Measurements from ENCODE around the gene PFKL. TPM values are rescaled to one million over a fixed set of nuclear protein-coding genes. Genes with fewer than 3 reads are reported as not detected.
"Not testable (repeated sequence)": the region's sequence is repeated elsewhere in the genome, so short reads cannot be mapped to it uniquely, and the experiment has no call there.

The PFKL gene
- total RNA-seq, 8 experiments from 2014 or later, result 43.6 to 204 (median 61.9) TPM

DNA sequence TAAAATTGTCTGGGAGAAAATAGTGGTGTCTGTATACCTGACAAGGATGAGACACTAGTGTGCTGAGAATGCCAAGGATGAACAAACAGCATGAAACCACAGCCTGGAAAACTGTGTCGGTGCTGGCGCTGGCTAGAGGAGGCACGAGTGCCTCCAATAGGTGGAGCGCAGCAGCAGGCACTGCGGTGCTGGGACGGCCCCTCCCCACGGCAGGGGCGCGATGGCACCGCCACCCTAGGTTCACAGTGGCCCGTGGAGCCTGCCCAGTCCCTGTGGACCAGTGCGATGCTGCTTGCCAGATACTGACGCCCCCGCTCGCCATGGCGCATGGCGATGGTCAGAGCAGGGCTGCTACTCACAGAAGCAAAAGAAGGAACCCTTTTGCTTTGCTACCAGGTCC lies 32.5 kb downstream of the PFKL start:
- Histone ChIP-seq H3K27ac (no peak overlapping the region), H3K4me3 (no peak overlapping the region), H3K4me1 (replicated peaks in 1 of 2) (peaks cover 0 to under 1% of the 10 kb centered on the region in 2 donors)
- in situ Hi-C loops (cut with MboI; ENCODE audit: low pct_unique_long_range_greater_than_20kb in 2 of 9, low sequenced_read_pairs in 9 of 9, unreplicated experiment in 9 of 9), result loop anchor here in 1 of 9 experiments (25.0 kb wide), 1 partner anchor 455 kb away; no protein-coding TSS in a partner anchor
- 83 to 100% (median 90%) methylated on average over 1 to 14 of the region's 17 CpGs; no CpG with 5 or more reads in 7 of the 10 experiments for WGBS, 10 experiments
- no peak for ATAC-seq (replicated peaks in 6 of 8)

DNA sequence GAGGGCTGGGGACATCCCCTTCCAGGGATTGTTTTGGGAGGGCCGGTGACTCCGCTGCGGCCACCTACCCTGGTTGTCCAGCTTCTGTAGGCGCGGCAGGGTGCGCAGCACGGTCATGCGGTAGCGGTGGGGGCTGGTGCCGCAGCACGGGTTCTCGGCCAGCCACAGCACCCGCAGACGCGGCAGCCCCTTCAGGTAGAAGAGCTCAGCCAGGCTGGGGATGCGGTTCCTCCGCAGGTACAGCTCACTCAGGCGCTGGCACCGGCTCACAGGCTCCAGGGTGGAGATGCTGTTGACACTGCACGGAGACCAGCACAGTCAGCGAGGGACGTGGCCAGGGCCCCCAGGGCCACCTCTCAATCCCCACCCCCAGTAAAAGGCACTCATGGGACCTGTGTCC lies 33.1 kb downstream of the PFKL start:
- no peak for ATAC-seq (replicated peaks in 6 of 8)
- Histone ChIP-seq H3K4me1 (replicated peaks in 1 of 2) (peaks cover 5 to 7% of the 10 kb centered on the region in 2 donors), H3K4me3 (no peak overlapping the region), H3K27ac (no peak overlapping the region)
- WGBS, 10 experiments, result 90 to 100% (median 97%) methylated on average over 1 to 14 of the region's 22 CpGs; no CpG with 5 or more reads in 7 of the 10 experiments
- in situ Hi-C loops (cut with MboI; ENCODE audit: low pct_unique_long_range_greater_than_20kb in 2 of 9, low sequenced_read_pairs in 9 of 9, unreplicated experiment in 9 of 9), result loop anchor here in 1 of 9 experiments (25.0 kb wide), 1 partner anchor 454 kb away; no protein-coding TSS in a partner anchor

DNA sequence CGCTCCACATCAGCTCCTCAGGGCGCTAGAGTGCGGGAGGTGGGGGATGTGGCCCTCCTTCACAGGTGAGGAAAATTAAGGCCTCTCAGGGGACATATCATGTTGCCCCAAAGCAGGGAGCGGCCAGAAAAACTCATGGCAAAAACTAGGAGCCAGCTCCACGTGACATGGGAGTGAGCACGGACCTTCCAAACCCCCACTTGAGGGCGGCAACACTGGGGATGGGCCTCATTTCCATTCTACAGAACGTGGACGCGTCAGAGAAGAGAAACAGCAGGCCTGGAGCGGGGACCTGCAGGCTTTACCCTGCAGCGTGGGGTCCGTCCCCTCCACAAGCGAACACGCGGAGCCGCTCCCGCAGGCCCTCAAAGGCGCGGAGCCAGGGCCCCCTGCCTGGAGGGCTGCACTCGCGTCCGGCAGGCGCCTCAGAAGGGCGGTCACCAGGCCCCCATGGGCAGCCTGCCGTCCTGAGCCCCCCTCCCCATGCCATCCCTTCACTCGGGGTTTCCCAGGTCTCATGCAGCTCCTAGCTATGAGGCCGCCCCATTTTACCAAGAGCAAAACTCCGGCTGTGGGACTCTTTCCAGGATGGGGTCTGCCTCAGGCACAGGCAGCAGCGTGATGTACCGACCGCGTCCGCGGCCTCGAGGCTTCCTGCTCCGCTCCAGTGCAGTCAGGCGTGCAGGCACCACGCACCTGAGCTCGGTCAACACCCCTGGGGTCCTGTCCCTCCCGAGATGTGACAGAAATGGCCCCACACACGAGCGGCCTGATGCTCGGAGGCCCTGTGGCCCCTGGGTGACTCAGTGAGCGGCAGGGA lies 33.9 kb downstream of the PFKL start:
- H3K4me3 ChIP-seq, result no peak overlapping the region
- H3K4me1 ChIP-seq (replicated peaks in 1 of 2), result peaks cover 6 to 11% of the 10 kb centered on the region in 2 donors
- ATAC-seq (replicated peaks in 6 of 8), result no peak
- in situ Hi-C loops (cut with MboI; ENCODE audit: low pct_unique_long_range_greater_than_20kb in 2 of 9, low sequenced_read_pairs in 9 of 9, unreplicated experiment in 9 of 9), result loop anchor here in 1 of 9 experiments (25.0 kb wide), 1 partner anchor 454 kb away; no protein-coding TSS in a partner anchor
- H3K27ac ChIP-seq, result no peak overlapping the region
- 55 to 95% (median 85%) methylated on average over 4 to 7 of the region's 45 CpGs; no CpG with 5 or more reads in 7 of the 10 experiments for WGBS, 10 experiments

DNA sequence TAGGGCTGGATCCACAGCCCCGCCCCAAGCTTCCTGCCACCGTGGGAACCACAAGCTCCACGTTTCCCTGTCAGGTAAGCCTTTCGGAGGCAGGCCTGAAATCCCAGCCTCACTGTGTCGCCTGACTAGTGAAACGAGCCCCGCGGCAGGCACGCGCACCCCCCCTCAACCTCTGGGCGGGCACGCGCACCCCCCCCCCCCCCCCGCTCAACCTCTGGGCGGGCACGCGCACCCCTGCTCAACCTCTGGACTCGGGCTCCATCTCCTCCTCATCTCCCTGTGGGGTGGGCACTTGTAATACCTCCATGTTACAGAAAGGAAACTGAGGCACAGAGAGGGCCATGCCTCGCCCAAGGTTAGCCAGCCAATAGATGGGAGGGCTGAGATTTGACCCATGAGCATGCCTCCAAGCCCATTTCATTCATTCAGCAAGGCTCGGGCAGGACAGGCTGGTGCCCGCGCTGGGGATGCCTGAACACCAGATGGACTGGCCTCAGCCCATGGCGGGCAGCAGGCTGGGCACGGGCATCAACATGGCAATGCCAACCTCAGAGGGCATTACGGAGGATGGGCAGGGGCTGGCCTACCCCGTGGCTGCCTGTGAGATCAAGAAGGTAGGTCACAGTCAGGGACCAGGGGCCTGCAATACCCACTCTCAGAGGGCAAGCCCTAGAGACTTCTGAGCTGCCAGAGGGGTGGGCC lies 34.6 kb downstream of the PFKL start:
- no peak for ATAC-seq (replicated peaks in 6 of 8)

DNA sequence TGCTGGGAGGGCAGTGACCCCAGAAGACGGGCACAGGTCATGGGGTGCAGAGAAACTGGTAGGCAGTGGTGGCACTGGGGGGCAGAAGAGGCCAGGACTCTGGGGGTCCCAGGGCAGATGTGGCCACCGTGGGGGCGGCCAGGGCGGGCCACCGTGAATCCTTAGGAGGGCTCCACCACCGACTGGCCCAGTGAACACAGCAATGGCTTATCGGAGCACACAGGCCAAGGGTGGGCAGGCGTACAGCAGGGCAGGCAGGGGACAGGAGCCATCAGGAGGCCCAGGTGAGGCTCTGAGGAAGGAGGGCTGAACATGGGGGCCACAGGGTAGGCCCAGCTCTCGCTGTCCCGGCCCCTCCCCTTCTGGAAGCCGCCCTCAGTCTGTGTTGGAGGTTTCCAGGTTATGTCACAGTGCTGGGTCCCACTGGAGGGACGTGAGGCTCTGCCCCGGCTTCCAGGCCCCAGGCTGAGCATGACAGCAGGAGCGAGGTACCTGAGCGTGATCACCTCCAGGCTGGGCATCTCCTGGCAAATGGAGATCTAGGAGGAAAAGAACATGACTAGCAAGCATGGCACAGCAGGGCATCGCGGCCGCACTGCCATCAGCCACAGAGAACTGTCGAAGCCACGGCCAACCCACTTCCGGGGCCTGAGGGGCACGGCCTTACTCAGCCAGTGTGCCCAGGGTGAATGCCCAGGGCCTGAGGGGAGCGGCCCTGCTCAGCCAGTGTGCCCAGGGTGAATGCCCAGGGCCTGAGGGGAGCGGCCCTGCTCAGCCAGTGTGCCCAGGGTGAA lies 35.6 kb downstream of the PFKL start:
- H3K4me3 ChIP-seq, result no peak overlapping the region
- H3K4me1 ChIP-seq (replicated peaks in 1 of 2), result peaks cover 11 to 19% of the 10 kb centered on the region in 2 donors
- H3K27ac ChIP-seq, result no peak overlapping the region
- in situ Hi-C loops (cut with MboI; ENCODE audit: low pct_unique_long_range_greater_than_20kb in 2 of 9, low sequenced_read_pairs in 9 of 9, unreplicated experiment in 9 of 9), result loop anchor here in 1 of 9 experiments (25.0 kb wide), 1 partner anchor 452 kb away; no protein-coding TSS in a partner anchor
- ATAC-seq (replicated peaks in 6 of 8), result no peak
- WGBS, 10 experiments, result 80 to 100% methylated on average over 1 to 4 of the region's 24 CpGs; no CpG with 5 or more reads in 8 of the 10 experiments

More for the DNA sequence above, 34.6 kb downstream of the PFKL start:
- no peak overlapping the region for H3K4me3 ChIP-seq
- H3K4me1 ChIP-seq (replicated peaks in 1 of 2), result peaks cover 6 to 11% of the 10 kb centered on the region in 2 donors
- in situ Hi-C loops (cut with MboI; ENCODE audit: low pct_unique_long_range_greater_than_20kb in 2 of 9, low sequenced_read_pairs in 9 of 9, unreplicated experiment in 9 of 9), result loop anchor here in 1 of 9 experiments (25.0 kb wide), 1 partner anchor 453 kb away; no protein-coding TSS in a partner anchor
- WGBS, 10 experiments, result 90 to 100% (median 96%) methylated on average over 2 to 6 of the region's 26 CpGs; no CpG with 5 or more reads in 6 of the 10 experiments
- H3K27ac ChIP-seq, result no peak overlapping the region

DNA sequence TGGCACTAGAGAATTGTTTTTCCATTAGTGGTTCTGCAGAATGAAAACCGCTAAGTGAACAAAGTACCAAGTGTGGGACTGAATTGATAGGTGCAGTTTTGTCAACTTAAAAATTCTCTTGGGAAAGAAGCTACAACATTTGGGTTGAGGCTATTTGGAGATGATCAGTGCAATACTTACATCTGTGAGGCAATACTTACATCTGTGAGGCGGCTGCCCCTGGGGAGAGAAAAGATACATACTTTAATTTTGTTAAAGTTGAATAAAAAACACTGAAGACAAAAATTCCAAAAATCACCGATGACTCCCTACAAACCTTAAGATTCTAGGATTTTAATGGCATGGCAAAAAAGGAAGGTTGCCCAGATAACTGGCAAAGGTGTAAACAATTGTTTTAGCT lies 37.6 kb downstream of the PFKL start:
- peak overlapping the region in 1 of 5 donors; percentile 45 for H3K4me3 ChIP-seq
- in situ Hi-C loops (cut with MboI; ENCODE audit: low pct_unique_long_range_greater_than_20kb in 2 of 9, low sequenced_read_pairs in 9 of 9, unreplicated experiment in 9 of 9), result loop anchor here in 1 of 9 experiments (25.0 kb wide), 1 partner anchor 450 kb away; no protein-coding TSS in a partner anchor
- no peak for ATAC-seq (replicated peaks in 6 of 8)
- WGBS, 10 experiments, result 32 to 100% (median 90%) methylated on average over 1 to 3 of the region's 3 CpGs; no CpG with 5 or more reads in 1 of the 10 experiments
- no peak overlapping the region for H3K27ac ChIP-seq
- H3K4me1 ChIP-seq (replicated peaks in 1 of 2), result peaks cover 11 to 19% of the 10 kb centered on the region in 2 donors

DNA sequence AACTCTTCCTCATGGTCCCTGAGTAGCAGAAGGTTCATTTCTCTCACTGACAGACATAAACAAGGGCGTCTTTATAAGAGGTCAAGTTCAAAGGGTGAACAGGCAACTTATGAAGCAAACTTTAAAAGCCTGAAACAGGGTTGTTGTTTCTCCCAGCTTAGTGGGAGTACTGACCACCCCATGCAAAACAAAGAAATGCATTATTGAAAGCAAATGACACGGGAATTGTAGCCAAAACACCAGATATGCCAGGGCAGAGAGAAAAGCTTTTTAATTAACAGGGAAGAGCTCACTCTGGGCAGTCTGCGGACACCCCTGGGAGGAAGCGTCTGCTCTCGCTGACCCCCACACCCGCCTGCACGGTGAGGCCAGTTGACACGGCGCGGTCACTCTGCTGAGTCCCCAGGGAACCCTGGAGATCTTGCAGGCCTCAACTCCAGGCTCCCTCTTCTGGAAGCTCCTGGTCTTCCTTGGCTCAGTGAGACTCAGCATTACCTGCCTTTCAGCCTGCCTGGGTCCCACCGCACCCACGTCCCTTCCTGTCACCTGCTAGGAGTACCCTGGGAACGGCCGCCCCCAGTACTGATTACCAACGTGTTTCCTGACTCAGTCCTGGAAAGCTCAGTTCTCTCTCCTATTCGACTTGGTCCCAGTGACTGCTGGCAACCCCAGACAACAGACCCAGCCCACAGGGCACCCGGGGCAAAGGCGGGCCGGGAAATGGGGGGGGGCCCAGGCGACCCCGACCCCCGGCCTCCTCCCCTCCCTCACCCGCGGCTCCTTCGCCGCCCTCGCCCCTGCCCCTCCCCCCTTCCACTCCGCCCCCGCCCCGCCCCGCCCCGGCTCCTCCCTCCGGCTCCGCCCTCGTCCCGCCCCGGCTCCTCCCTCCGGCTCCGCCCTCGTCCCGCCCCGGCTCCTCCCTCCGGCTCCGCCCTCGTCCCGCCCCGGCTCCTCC lies 38.4 kb downstream of the PFKL start:
- Histone ChIP-seq H3K4me1 (replicated peaks in 1 of 2) (peaks cover 11 to 19% of the 10 kb centered on the region in 2 donors), H3K4me3 (peak overlapping the region; percentile 44 to 54 (median 48)), H3K27ac (peak overlapping the region; percentile 76 to 78)
- 6 to 71% (median 13%) methylated on average over 1 to 10 of the region's 47 CpGs; no CpG with 5 or more reads in 2 of the 10 experiments for WGBS, 10 experiments
- ATAC-seq (replicated peaks in 6 of 8), result peak; percentile 6 to 66 (median 48)
- in situ Hi-C loops (cut with MboI; ENCODE audit: low pct_unique_long_range_greater_than_20kb in 2 of 9, low sequenced_read_pairs in 9 of 9, unreplicated experiment in 9 of 9), result loop anchor here in 1 of 9 experiments (25.0 kb wide), 1 partner anchor 449 kb away; no protein-coding TSS in a partner anchor

DNA sequence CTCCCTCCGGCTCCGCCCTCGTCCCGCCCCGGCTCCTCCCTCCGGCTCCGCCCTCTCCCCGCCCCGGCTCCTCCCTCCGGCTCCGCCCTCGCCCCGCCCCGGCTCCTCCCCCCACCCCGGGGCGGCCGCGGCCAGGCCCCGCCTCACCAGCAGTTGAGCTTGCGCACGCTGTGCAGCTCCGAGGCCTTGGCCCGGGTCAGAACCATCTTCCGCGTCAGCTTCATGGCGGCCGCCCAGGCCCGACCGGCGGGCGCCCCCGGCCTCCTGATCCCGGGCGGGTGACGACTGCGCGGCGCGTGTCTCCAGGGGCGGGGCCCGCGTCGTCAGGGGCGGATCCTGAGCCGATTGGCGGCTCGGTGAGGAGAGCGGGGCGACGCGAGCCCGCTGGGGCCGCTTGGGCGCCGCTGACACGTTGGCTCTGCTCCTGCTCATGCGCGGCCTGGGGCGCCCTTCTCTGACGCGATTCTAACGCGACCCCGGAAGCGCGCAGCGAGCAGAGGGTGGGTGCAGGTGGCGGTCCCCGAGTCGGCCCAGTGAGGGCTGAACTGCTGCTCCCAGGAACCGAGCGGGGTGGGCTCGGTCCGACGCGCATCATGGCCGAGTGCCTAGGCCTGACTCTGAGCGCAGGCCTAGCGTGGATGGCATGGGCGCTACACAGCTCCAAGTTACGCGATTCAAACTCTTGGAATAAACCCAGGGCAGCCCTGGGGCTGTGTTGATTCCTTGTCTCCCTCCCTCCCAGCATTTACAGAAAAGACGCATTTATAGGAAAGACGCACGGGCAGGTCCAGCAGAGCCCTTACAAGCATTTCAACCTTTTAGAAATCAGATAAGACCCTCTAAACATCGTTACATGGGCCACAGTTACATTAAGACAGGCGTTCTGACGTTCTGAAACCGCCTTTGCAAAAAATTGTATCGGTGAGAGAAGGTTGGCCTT lies 39.4 kb downstream of the PFKL start, which contains the start of gene CFAP410:
Gene CFAP410 (minus strand): TSS at position 420 of the 940 bp plus-strand sequence. CDS start 196 bp downstream, at position 224.
- in situ Hi-C loops (cut with MboI; ENCODE audit: low pct_unique_long_range_greater_than_20kb in 2 of 9, low sequenced_read_pairs in 9 of 9, unreplicated experiment in 9 of 9), result loop anchor here in 1 of 9 experiments (25.0 kb wide), 1 partner anchor 448 kb away; no protein-coding TSS in a partner anchor
- 0 to 13% (median 2%) methylated on average over 1 to 12 of the region's 90 CpGs; no CpG with 5 or more reads in 2 of the 10 experiments for WGBS, 10 experiments
- H3K27ac ChIP-seq, result peak within 1 kb of the TSS; percentile 100
- ATAC-seq (replicated peaks in 6 of 8), result peak; percentile 83 to 92 (median 86)
- peaks cover 11 to 19% of the 10 kb centered on the region in 2 donors for H3K4me1 ChIP-seq (replicated peaks in 1 of 2)
- peak within 1 kb of the TSS; percentile 49 to 64 (median 54) for H3K4me3 ChIP-seq

DNA sequence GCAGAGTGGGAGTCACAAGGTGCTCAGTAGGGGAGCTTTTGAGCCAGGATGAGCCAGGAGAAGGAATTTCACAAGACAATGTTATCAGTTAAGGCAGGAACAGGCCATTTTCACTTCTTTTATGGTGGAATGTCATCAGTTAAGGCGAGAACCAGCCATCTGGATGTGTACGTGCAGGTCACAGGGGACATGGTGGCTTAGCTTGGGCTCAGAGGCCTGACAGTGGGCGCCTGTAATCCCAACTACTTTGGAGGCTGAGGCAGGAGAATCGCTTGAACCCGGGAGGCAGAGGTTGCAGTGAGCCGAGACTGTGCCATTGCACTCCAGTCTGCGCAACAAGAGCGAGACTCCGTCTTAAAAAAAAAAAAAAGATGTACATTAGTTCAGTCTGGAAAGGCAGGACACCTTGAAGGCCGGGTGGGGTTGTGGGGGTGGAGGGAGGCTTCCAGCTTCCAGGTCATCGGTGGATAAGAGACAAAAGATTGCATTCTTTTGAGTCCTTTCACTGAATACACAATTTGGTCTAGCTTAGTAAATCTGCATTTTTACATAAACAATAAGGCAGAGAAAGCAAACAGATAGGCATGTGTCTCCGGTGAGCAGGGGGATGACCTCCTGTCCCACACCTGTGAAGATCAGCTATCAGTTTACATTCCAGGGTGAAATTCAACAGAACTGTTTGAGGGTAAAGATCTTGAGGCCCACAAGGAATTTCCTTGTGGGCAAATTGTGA lies 42.0 kb downstream of the PFKL start:
- 20 to 87% (median 75%) methylated on average over 1 to 7 of the region's 12 CpGs; no CpG with 5 or more reads in 3 of the 10 experiments for WGBS, 10 experiments
- not testable (repeated sequence) for H3K27ac ChIP-seq; H3K4me3 ChIP-seq; ATAC-seq (replicated peaks in 6 of 8)
- H3K4me1 ChIP-seq (replicated peaks in 1 of 2), result peaks cover 19% of the 10 kb centered on the region in 2 donors
- in situ Hi-C loops (cut with MboI; ENCODE audit: low pct_unique_long_range_greater_than_20kb in 2 of 9, low sequenced_read_pairs in 9 of 9, unreplicated experiment in 9 of 9), result loop anchor here in 1 of 9 experiments (25.0 kb wide), 1 partner anchor 445 kb away; no protein-coding TSS in a partner anchor

DNA sequence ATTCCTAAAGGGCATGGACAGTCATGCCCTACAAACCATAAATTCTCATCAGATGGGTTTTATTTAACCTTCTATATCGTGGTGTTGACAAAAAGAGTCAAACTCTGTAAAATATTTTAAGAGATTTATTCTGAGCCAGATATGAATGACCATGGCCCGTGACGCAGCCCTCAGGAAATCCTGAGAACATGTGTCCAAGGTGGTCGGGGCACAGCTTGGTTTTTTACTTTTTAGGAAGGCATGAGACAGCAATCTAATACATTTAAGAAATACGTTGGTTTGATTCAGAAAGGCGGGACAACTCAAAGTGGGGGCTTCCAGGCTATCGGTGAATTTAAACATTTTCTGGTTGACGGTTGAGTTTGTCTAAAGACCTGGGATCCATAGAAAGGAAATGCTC lies 43.1 kb downstream of the PFKL start:
- WGBS, 10 experiments, result 48 to 87% (median 71%) methylated on average over 2 to 8 of the region's 8 CpGs; no CpG with 5 or more reads in 2 of the 10 experiments
- in situ Hi-C loops (cut with MboI; ENCODE audit: low pct_unique_long_range_greater_than_20kb in 2 of 9, low sequenced_read_pairs in 9 of 9, unreplicated experiment in 9 of 9), result loop anchor here in 1 of 9 experiments (25.0 kb wide), 1 partner anchor 444 kb away; no protein-coding TSS in a partner anchor
- not testable (repeated sequence) for H3K4me3 ChIP-seq; ATAC-seq (replicated peaks in 6 of 8); H3K27ac ChIP-seq
- H3K4me1 ChIP-seq (replicated peaks in 1 of 2), result peaks cover 14 to 16% of the 10 kb centered on the region in 2 donors

All from motor neuron (in vitro differentiated cells).